NCI-H345 (cell line): ENCODE measurements around the gene ZNF142.

Experiments
- DNase-seq: peaks from one replicate; lab custom pipeline; 2025; lab: John Stamatoyannopoulos, UW

The ZNF142 gene

GRCh38 chr2:218659258-218659987 lies at the start of gene ZNF142, which contains the start of gene BCS1L:
ZNF142 (minus strand) TSS chr2:218659623; CDS start chr2:218656429, 3,194 bp downstream.
BCS1L (plus strand) TSS chr2:218659683; CDS start chr2:218660988, 1,305 bp downstream.
- DNase-seq: peak; percentile 92

- no peak for DNase-seq
Observed at GRCh38 chr2:218708086-218708485, 48.7 kb upstream of the ZNF142 start.

- DNase-seq: no peak
Observed at GRCh38 chr2:218703341-218703740, 43.9 kb upstream of the ZNF142 start.

- no peak for DNase-seq
Observed at GRCh38 chr2:218701806-218702205, 42.4 kb upstream of the ZNF142 start.

- DNase-seq: no peak
Observed at GRCh38 chr2:218698885-218699284, 39.5 kb upstream of the ZNF142 start.

- DNase-seq: no peak
Observed at GRCh38 chr2:218694405-218695145, 35.2 kb upstream of the ZNF142 start.

- DNase-seq: no peak
Observed at GRCh38 chr2:218691234-218691633, 31.8 kb upstream of the ZNF142 start.

- DNase-seq: peak; percentile 51
Observed at GRCh38 chr2:218687400-218688060, 28.1 kb upstream of the ZNF142 start.

DNA sequence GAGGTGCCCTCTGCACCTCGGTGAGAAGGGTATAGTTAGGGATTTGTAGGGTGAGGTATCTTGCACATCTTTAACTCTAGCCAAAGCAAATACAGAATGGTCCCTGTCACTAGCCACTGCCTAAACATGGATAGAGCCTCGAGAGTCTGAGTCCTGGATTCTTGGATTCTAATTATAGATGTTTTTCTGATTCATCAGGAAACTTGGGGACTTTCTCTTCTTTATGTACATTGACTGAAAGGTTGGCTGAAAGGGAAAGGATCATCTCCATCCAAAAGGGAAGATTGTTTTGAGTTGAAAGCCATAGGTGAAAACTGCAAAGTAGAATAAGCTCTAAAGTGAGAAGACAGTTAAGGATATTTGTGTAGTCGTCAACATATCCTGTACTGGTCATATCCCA lies 20.6 kb upstream of the ZNF142 start:
- no peak for DNase-seq

GRCh38 chr2:218679119-218679518 lies 19.7 kb upstream of the ZNF142 start:
- DNase-seq: no peak

GRCh38 chr2:218671654-218672566 lies 12.5 kb upstream of the ZNF142 start, which contains the start of the genes RNF25 and STK36:
RNF25 (minus strand) TSS chr2:218672002; CDS start chr2:218671970, 32 bp downstream.
STK36 (plus strand) TSS chr2:218672086; CDS start chr2:218672830, 744 bp downstream.
- DNase-seq: peak; percentile 90

- DNase-seq: peak; percentile 38
Observed at GRCh38 chr2:218671097-218671653, 11.8 kb upstream of the ZNF142 start.

DNA sequence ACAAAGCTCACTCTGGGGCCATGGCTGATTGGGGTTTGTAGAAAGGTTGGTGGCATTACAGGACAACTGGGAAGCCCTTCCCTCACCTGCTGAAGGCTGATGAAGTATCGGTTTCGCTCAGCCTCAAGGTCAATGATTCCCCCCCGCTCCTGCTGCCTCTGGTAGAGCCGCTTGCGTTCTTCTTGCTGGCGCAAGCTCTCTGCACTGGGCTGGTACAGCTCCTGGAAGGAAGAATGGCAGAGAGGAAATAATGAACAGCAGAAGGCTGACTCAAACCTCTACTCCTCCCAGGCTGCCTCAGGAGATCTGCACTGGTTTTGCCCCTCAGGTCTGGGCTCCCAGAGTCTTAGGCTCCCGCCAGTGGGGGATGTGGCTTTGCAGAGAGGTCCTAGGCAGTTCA lies 5.2 kb upstream of the ZNF142 start:
- DNase-seq: no peak

- no peak for DNase-seq
Observed at GRCh38 chr2:218663901-218664300, 4.5 kb upstream of the ZNF142 start.

GRCh38 chr2:218662827-218663226 lies 3.4 kb upstream of the ZNF142 start:
- no peak for DNase-seq

DNA sequence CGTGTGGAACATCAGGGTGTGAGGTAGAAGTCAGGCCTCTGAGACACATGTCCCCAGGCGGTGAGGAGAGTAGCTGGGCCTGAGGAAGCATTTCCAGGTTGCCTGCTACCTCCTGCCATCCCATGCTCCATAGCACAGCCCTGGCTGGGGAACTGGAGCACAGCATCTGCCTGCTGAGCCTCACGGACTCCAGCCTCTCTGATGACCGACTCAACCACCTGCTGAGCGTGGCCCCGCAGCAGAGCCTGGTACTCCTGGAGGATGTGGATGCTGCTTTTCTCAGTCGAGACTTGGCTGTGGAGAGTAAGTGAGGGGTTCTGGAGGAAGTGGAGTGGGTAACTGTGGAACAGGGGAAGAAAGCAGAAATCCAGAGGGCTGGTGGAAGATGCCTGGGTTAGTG lies 3.0 kb upstream of the ZNF142 start:
- no peak for DNase-seq

GRCh38 chr2:218659988-218660358 lies 550 bp upstream of the ZNF142 start:
- DNase-seq: no peak

GRCh38 chr2:218658671-218659257 lies 659 bp downstream of the ZNF142 start:
- DNase-seq: peak; percentile 20

- no peak for DNase-seq
Observed at GRCh38 chr2:218655751-218656150, 3.7 kb downstream of the ZNF142 start.

DNA sequence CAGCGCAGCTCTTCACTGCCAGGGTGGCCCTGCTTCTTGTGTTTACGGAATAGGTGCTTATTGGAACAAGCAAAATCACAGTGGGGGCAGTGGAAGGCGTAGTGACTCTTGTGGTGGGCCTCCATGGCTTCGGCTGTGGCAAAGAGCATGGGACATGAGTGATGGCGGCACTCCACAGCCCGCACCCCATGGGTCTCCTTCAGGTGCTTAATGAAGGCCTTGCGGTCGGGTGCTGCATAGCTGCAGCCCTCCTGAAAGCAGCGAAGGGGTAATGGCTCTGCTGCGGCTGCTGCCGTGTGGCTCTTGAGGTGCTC lies 10.7 kb downstream of the ZNF142 start:
- DNase-seq: no peak
